Endothelial cell of umbilical vein (primary cell): ENCODE data around the gene ADAMTS6.

Experiments used
- CTCF ChIP-seq, 2 donors: IDR thresholded peaks; 1 replicate in 1 of 2; 2 replicates in 1 of 2; pipeline ENCODE4 v1.5.1; 2011; ENCODE audit warnings: low read length in 2 of 2, mild to moderate bottlenecking in 2 of 2, moderate library complexity in 2 of 2, control low read depth in 1 of 2, inconsistent platforms in 1 of 2, low read depth in 1 of 2; ENCODE audit not compliant: insufficient read depth in 1 of 2; ENCODE audit errors: extremely low read depth in 1 of 2
- EZH2 ChIP-seq: IDR thresholded peaks from 2 replicates; pipeline ENCODE4 v1.6.1; 2012; ENCODE audit warnings: borderline replicate concordance, low read depth, mild to moderate bottlenecking, moderate library complexity, low read length, inconsistent platforms; ENCODE audit not compliant: severe bottlenecking
- GATA2 ChIP-seq: IDR thresholded peaks from 2 replicates; pipeline ENCODE4 v1.7.0; 2011; ENCODE audit warnings: low read depth, mild to moderate bottlenecking, moderate library complexity, mixed read lengths, low read length; ENCODE audit not compliant: insufficient read length, insufficient read depth
- POLR2A ChIP-seq: IDR thresholded peaks from 2 replicates; pipeline ENCODE4 v1.6.1; 2012; ENCODE audit warnings: low read depth, mild to moderate bottlenecking, control low read depth, low read length
- POLR2AphosphoS5 ChIP-seq: IDR thresholded peaks from 2 replicates; pipeline ENCODE4 v1.6.1; 2012; ENCODE audit warnings: low read depth, mild to moderate bottlenecking, control low read depth, low read length, moderate library complexity; ENCODE audit not compliant: insufficient read depth
- TF ChIP-seq, protein P1 (sequence below): IDR thresholded peaks from 2 replicates; pipeline ENCODE4 v1.6.1; 2011; ENCODE audit not compliant: insufficient read depth, insufficient read length

GRCh38 chr5:65481171-65481581, 544 bp downstream of the ADAMTS6 start:
- no peak for TF ChIP-seq POLR2AphosphoS5
- no peak for TF ChIP-seq CTCF (IDR thresholded peaks at IDR 0.05; ENCODE audit: extremely low read depth in 1 of 2, insufficient read depth in 1 of 2, low read depth in 1 of 2, low read length in 2 of 2)
- no peak for TF ChIP-seq POLR2A
- TF ChIP-seq EZH2 = no peak
- TF ChIP-seq, protein P1, sequence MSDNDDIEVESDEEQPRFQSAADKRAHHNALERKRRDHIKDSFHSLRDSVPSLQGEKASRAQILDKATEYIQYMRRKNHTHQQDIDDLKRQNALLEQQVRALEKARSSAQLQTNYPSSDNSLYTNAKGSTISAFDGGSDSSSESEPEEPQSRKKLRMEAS = no peak
- no peak for TF ChIP-seq GATA2
